H9 (cell line): ENCODE results near the gene MLIP. TPM values are rescaled to one million over a fixed set of nuclear protein-coding genes. Genes with fewer than 3 reads are reported as not detected.

Experiments used
- DNase-seq: peaks from one replicate; pipeline ENCODE4 v3.0.0-alpha.2; 2017
- H2AFZ ChIP-seq: one replicate; pipeline ENCODE4 v1.6.1; 2013; ENCODE audit warnings: mild to moderate bottlenecking, low read length, control low read depth, moderate library complexity
- H2AK5ac ChIP-seq: 2 replicates; pipeline ENCODE4 v1.6.1; 2013; ENCODE audit warnings: low read length, control low read depth, mixed read lengths; ENCODE audit not compliant: insufficient read length
- H2BK120ac ChIP-seq: one replicate; pipeline ENCODE4 v1.6.1; 2013; ENCODE audit warnings: low read depth, mild to moderate bottlenecking, low read length, control low read depth, inconsistent platforms; ENCODE audit not compliant: poor library complexity, severe bottlenecking
- H2BK12ac ChIP-seq: 2 replicates; pipeline ENCODE4 v1.6.1; 2013; ENCODE audit warnings: low read length, control low read depth, mixed read lengths, low read depth; ENCODE audit not compliant: insufficient read length
- H2BK15ac ChIP-seq: 2 replicates; pipeline ENCODE4 v1.6.1; 2013; ENCODE audit warnings: low read depth, low read length, control low read depth
- H2BK20ac ChIP-seq: one replicate; pipeline ENCODE4 v1.6.1; 2013; ENCODE audit warnings: low read depth, mild to moderate bottlenecking, low read length, control low read depth, inconsistent platforms; ENCODE audit not compliant: poor library complexity, severe bottlenecking
- H2BK5ac ChIP-seq: 2 replicates; pipeline ENCODE4 v1.6.1; 2013; ENCODE audit warnings: low read length, control low read depth, mixed read lengths; ENCODE audit not compliant: insufficient read length
- H3K14ac ChIP-seq: 2 replicates; pipeline ENCODE4 v1.6.1; 2013; ENCODE audit warnings: low read length, control low read depth; ENCODE audit not compliant: insufficient read depth
- H3K18ac ChIP-seq: 2 replicates; pipeline ENCODE4 v1.6.1; 2013; ENCODE audit warnings: low read depth, mild to moderate bottlenecking, mixed read lengths, low read length, control low read depth; ENCODE audit not compliant: insufficient read length
- H3K23ac ChIP-seq: 2 replicates; pipeline ENCODE4 v1.6.1; 2013; ENCODE audit warnings: low read length, control low read depth, mixed read lengths, low read depth; ENCODE audit not compliant: insufficient read length
- H3K23me2 ChIP-seq: 2 replicates; pipeline ENCODE4 v1.6.1; 2013; ENCODE audit warnings: low read depth, mild to moderate bottlenecking, mixed read lengths, low read length, control low read depth; ENCODE audit not compliant: insufficient read length, poor library complexity, severe bottlenecking
- H3K27ac ChIP-seq: 2 replicates; pipeline ENCODE4 v1.5.1; 2013; ENCODE audit warnings: low read length, control low read depth, mixed read lengths, low read depth; ENCODE audit not compliant: insufficient read length
- H3K27me3 ChIP-seq: 2 replicates; pipeline ENCODE4 v1.6.1; 2013; ENCODE audit warnings: low read length, control low read depth, inconsistent platforms; ENCODE audit not compliant: insufficient read depth
- H3K4ac ChIP-seq: 2 replicates; pipeline ENCODE4 v1.6.1; 2013; ENCODE audit warnings: low read depth, mild to moderate bottlenecking, control low read depth, inconsistent platforms, low read length, moderate library complexity
- H3K4me1 ChIP-seq: 2 replicates; pipeline ENCODE4 v1.6.1; 2013; ENCODE audit warnings: low read length, control low read depth, inconsistent platforms; ENCODE audit not compliant: insufficient read depth
- H3K4me2 ChIP-seq: 2 replicates; pipeline ENCODE4 v1.6.1; 2013; ENCODE audit warnings: low read length, control low read depth, mixed read lengths; ENCODE audit not compliant: insufficient read length, insufficient read depth
- H3K56ac ChIP-seq: 2 replicates; pipeline ENCODE4 v1.6.1; 2013; ENCODE audit warnings: low read depth, mild to moderate bottlenecking, mixed read lengths, low read length, control low read depth; ENCODE audit not compliant: insufficient read length
- H3K79me1 ChIP-seq: 2 replicates; pipeline ENCODE4 v1.6.1; 2013; ENCODE audit warnings: low read depth, mild to moderate bottlenecking, moderate library complexity, low read length, control low read depth, inconsistent platforms; ENCODE audit not compliant: insufficient read depth, poor library complexity, severe bottlenecking
- H3K79me2 ChIP-seq: 2 replicates; pipeline ENCODE4 v1.6.1; 2013; ENCODE audit warnings: low read length, control low read depth, inconsistent platforms; ENCODE audit not compliant: insufficient read depth
- H3K9ac ChIP-seq: 2 replicates; pipeline ENCODE4 v1.6.1; 2013; ENCODE audit warnings: low read length, control low read depth, mixed read lengths; ENCODE audit not compliant: insufficient read length; ENCODE audit errors: extremely low read depth
- H3K9me3 ChIP-seq: one replicate; pipeline ENCODE4 v1.6.1; 2013; ENCODE audit warnings: low read depth, low read length, inconsistent platforms; ENCODE audit not compliant: control insufficient read depth
- H3T11ph ChIP-seq: one replicate; pipeline ENCODE4 v1.6.1; 2013; ENCODE audit warnings: mild to moderate bottlenecking, low read length, control low read depth, inconsistent platforms
- H4K20me1 ChIP-seq: one replicate; pipeline ENCODE4 v1.6.1; 2013; ENCODE audit not compliant: control insufficient read depth, insufficient read length, insufficient read depth
- H4K5ac ChIP-seq: 2 replicates; pipeline ENCODE4 v1.6.1; 2013; ENCODE audit warnings: low read depth, mild to moderate bottlenecking, mixed read lengths, low read length, control low read depth; ENCODE audit not compliant: insufficient read length
- H4K8ac ChIP-seq: replicated peaks from 2 replicates; pipeline ENCODE4 v1.6.1; 2013; ENCODE audit warnings: low read length, control low read depth, mixed read lengths, low read depth; ENCODE audit not compliant: insufficient read length
- H4K91ac ChIP-seq: 2 replicates; pipeline ENCODE4 v1.6.1; 2013; ENCODE audit warnings: low read depth, mild to moderate bottlenecking, moderate library complexity, mixed read lengths, low read length, control low read depth; ENCODE audit not compliant: insufficient read length
- H3K27ac Mint-ChIP-seq, 3 experiments: 2 replicates in 2 of 3; 3 replicates in 1 of 3; pipeline ENCODE4 v1.8.0; 2020 to 2021; ENCODE audit warnings: mixed read lengths in 3 of 3, mild to moderate bottlenecking in 1 of 3, moderate library complexity in 1 of 3
- H3K27me3 Mint-ChIP-seq: 2 replicates; pipeline ENCODE4 v1.8.0; 2021; ENCODE audit warnings: low read depth, mild to moderate bottlenecking, moderate library complexity, mixed read lengths
- H3K36me3 Mint-ChIP-seq, 3 experiments: 2 replicates in 2 of 3; 3 replicates in 1 of 3; pipeline ENCODE4 v1.8.0; 2020 to 2021; ENCODE audit warnings: low read depth in 3 of 3, mixed read lengths in 3 of 3; ENCODE audit not compliant: insufficient read depth in 1 of 3
- H3K4me1 Mint-ChIP-seq, 2 experiments: 2 replicates each; pipeline ENCODE4 v1.8.0; 2020; ENCODE audit warnings: mixed read lengths in 2 of 2
- H3K4me3 Mint-ChIP-seq, 2 experiments: 2 replicates in 1 of 2; 3 replicates in 1 of 2; pipeline ENCODE4 v1.8.0; 2020 to 2021; ENCODE audit warnings: mild to moderate bottlenecking in 2 of 2, mixed read lengths in 2 of 2, moderate library complexity in 1 of 2
- H3K9me3 Mint-ChIP-seq, 2 experiments: 2 replicates in 1 of 2; 3 replicates in 1 of 2; pipeline ENCODE4 v1.8.0; 2020; ENCODE audit warnings: mild to moderate bottlenecking in 2 of 2, mixed read lengths in 2 of 2, moderate library complexity in 1 of 2
- WGBS: extraction: QIAGEN DNeasy Blood & Tissue Kit; methylation state at CpG from one replicate; pipeline ENCODE4 v1.1.7; 2013; ENCODE audit warnings: missing lambda C conversion rate, low lambda C conversion rate, mixed read lengths; ENCODE audit not compliant: insufficient read length; ENCODE audit errors: extremely low coverage; 5-methylcytosine and 5-hydroxymethylcytosine counted together
- total RNA-seq: library from RNA; stranded (reverse); gene quantifications from 2 replicates; pipeline ENCODE4 v1.2.1, GENCODE V29; 2021
- TF ChIP-seq, protein P1 (sequence below): fragments of 200-600 bp; sonication (generic); conservative IDR thresholded peaks from 3 replicates; pipeline ENCODE4 v1.8.0; 2021; ENCODE audit warnings: antibody characterized with exemption, mild to moderate bottlenecking

The MLIP gene
- total RNA-seq, 1 experiment from 2014 or later: not detected

DNA sequence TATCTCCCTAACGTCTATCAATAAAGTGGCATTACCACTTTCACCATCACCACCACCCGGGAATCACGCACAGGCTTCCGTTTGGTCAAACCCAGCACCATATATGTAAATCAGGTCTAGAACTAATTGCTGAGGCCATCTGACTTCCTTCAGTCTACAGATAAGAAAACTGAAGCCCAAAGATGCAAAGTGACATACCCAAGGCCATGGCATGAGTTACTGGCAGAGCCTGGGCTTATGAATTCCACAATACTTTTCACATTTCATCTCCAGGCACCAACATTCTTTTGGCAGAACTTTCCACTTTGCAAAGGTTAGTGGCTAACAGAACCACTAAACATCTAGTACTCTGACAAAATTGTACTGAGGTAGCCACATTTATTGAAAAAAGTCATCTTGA is 132.5 kb downstream of the MLIP start:
- no peak overlapping the region for H3K14ac ChIP-seq
- H2BK15ac ChIP-seq: no peak overlapping the region
- no CpG with 5 or more reads among the region's 4 CpGs for WGBS
- no peak overlapping the region for H4K5ac ChIP-seq
- no peak overlapping the region for H4K8ac ChIP-seq
- Mint-ChIP-seq H3K4me3 (no peak overlapping the region), H3K27ac (no peak overlapping the region), H3K27me3 (no peaks in the 10 kb centered on the region), H3K36me3 (no peaks in the 10 kb centered on the region), H3K9me3 (no peaks in the 10 kb centered on the region), H3K4me1 (peaks cover 3 to 4% of the 10 kb centered on the region in 2 experiments; a peak in 2 of 4 replicates)
- no peak overlapping the region for H2BK120ac ChIP-seq
- no peaks in the 10 kb centered on the region for H4K20me1 ChIP-seq
- no peaks in the 10 kb centered on the region for H3K79me1 ChIP-seq
- no peak overlapping the region for H2BK20ac ChIP-seq
- H3K79me2 ChIP-seq: no peaks in the 10 kb centered on the region
- no peak overlapping the region for H3K27ac ChIP-seq
- no peaks in the 10 kb centered on the region for H3K9me3 ChIP-seq
- no peak for DNase-seq
- no peak overlapping the region for H3K23ac ChIP-seq
- H3K23me2 ChIP-seq: no peaks in the 10 kb centered on the region
- no peak overlapping the region for H4K91ac ChIP-seq
- H3K9ac ChIP-seq: no peak overlapping the region
- H2AFZ ChIP-seq: no peak overlapping the region
- H3K27me3 ChIP-seq: no peaks in the 10 kb centered on the region
- H2BK12ac ChIP-seq: no peak overlapping the region
- no peak overlapping the region for H2AK5ac ChIP-seq
- H3K4me1 ChIP-seq: no peaks in the 10 kb centered on the region
- H3K18ac ChIP-seq: no peak overlapping the region
- H3K56ac ChIP-seq: no peak overlapping the region
- TF ChIP-seq, protein P1, sequence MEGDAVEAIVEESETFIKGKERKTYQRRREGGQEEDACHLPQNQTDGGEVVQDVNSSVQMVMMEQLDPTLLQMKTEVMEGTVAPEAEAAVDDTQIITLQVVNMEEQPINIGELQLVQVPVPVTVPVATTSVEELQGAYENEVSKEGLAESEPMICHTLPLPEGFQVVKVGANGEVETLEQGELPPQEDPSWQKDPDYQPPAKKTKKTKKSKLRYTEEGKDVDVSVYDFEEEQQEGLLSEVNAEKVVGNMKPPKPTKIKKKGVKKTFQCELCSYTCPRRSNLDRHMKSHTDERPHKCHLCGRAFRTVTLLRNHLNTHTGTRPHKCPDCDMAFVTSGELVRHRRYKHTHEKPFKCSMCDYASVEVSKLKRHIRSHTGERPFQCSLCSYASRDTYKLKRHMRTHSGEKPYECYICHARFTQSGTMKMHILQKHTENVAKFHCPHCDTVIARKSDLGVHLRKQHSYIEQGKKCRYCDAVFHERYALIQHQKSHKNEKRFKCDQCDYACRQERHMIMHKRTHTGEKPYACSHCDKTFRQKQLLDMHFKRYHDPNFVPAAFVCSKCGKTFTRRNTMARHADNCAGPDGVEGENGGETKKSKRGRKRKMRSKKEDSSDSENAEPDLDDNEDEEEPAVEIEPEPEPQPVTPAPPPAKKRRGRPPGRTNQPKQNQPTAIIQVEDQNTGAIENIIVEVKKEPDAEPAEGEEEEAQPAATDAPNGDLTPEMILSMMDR: no peak
- no peak overlapping the region for H3K4me2 ChIP-seq
- no peak overlapping the region for H3T11ph ChIP-seq
- no peak overlapping the region for H3K4ac ChIP-seq
- no peak overlapping the region for H2BK5ac ChIP-seq
